Measurements from ENCODE around the gene ADAM17.

- TF ChIP-seq PBX2 (CRISPR knock-in tag; IDR thresholded peaks at IDR 0.05): no peak
- no peak for TF ChIP-seq CTCF (CRISPR knock-in tag; IDR thresholded peaks at IDR 0.05)
- TF ChIP-seq MLX (CRISPR knock-in tag; IDR thresholded peaks at IDR 0.05): no peak
- no peak for TF ChIP-seq HNF4G (IDR thresholded peaks at IDR 0.05; ENCODE audit: borderline replicate concordance, low read depth, low read length)
- TF ChIP-seq HNF4G (CRISPR knock-in tag; IDR thresholded peaks at IDR 0.05; ENCODE audit: borderline replicate concordance, low read depth): no peak
- no peak for TF ChIP-seq ZNF10 (CRISPR knock-in tag; IDR thresholded peaks at IDR 0.05; ENCODE audit: borderline replicate concordance, low read depth)
- TF ChIP-seq ADNP (CRISPR knock-in tag; IDR thresholded peaks at IDR 0.05): no peak
- no peak for TF ChIP-seq GTF2F1 (IDR thresholded peaks at IDR 0.05; ENCODE audit: low read length)
- TF ChIP-seq ZNF264 (CRISPR knock-in tag; IDR thresholded peaks at IDR 0.05): no peak
Measured at GRCh38 chr2:9474361-9475057, 81.1 kb downstream of the ADAM17 start, which contains the start of gene IAH1.
